ENCODE results near the gene CXCL6.

CXCL6 gene

DNA sequence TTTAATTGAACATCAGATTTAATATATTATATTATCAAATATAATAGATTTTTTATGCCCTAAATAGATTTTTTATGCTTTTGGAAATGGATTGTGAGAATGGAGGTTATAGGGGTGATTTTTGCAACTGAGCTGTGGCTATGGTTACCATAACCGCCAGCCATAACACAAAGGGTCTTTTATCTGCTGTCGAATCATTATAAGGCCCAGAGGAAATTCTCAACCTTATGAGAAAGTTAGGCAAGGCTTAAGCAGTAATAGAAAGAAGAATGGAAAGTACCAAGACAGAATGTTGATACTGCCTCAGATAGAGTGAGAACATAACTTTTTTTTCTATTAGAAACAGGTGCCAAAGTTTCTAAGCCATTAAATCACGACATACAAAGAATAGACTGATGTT is 26.3 kb upstream of the CXCL6 start:
- Mint-ChIP-seq H3K4me1 (no peaks in the 10 kb centered on the region), H3K27ac (no peak overlapping the region), H3K9me3 (no peaks in the 10 kb centered on the region), H3K27me3 (ENCODE audit: low read depth, poor library complexity) (peaks cover 9% of the 10 kb centered on the region), H3K4me3 (no peak overlapping the region), H3K36me3 (ENCODE audit: low read depth) (no peaks in the 10 kb centered on the region)
- TF ChIP-seq, protein P1, sequence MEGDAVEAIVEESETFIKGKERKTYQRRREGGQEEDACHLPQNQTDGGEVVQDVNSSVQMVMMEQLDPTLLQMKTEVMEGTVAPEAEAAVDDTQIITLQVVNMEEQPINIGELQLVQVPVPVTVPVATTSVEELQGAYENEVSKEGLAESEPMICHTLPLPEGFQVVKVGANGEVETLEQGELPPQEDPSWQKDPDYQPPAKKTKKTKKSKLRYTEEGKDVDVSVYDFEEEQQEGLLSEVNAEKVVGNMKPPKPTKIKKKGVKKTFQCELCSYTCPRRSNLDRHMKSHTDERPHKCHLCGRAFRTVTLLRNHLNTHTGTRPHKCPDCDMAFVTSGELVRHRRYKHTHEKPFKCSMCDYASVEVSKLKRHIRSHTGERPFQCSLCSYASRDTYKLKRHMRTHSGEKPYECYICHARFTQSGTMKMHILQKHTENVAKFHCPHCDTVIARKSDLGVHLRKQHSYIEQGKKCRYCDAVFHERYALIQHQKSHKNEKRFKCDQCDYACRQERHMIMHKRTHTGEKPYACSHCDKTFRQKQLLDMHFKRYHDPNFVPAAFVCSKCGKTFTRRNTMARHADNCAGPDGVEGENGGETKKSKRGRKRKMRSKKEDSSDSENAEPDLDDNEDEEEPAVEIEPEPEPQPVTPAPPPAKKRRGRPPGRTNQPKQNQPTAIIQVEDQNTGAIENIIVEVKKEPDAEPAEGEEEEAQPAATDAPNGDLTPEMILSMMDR (IDR thresholded peaks at IDR 0.05), result no peak
- no peak for DNase-seq

DNA sequence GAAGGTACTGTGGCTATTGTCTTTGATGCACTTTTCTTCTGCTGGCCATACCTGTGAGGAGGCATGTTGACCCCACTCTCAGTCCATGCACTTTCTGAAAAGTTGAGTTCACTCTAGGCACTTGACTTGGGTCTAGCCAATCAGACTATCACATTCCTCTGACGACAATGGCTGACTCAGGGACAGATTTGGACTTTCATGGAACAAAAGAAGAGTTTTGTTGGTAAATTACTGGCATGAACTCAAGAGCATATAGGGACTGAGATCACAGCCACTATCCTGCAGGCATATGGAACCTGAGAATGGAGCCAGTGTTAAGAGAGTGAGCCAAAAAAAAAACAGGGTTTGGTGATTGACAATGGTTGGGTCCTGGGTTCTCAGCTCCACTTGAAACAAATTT is 24.6 kb upstream of the CXCL6 start:
- H3K27ac Mint-ChIP-seq, result no peak overlapping the region

DNA sequence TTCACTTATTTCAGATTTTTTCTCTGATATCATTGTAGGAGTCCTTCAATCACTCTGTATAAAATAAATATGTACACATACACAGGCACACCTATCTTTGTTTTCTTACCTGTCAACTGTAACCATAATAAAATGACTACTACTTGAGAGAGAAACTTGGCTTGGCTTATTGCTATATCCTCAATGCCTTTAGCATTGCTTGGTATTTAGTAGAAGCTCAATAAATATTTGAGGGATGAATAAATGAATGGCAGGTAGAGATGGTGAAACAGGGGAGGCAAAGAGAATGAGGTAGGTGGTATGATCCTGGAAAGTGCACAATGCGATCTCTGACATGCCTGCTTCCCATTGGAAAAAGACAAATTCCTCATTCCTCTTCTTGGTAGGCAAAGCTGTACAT is 21.8 kb upstream of the CXCL6 start:
- Mint-ChIP-seq H3K9me3 (no peaks in the 10 kb centered on the region), H3K36me3 (ENCODE audit: low read depth) (no peaks in the 10 kb centered on the region)

More for the DNA sequence above, 24.6 kb upstream of the CXCL6 start:
- Mint-ChIP-seq H3K27me3 (ENCODE audit: low read depth, poor library complexity) (peaks cover 5% of the 10 kb centered on the region), H3K9me3 (no peaks in the 10 kb centered on the region), H3K36me3 (ENCODE audit: low read depth) (no peaks in the 10 kb centered on the region), H3K4me1 (no peaks in the 10 kb centered on the region), H3K4me3 (no peak overlapping the region)
- TF ChIP-seq, protein P1 (IDR thresholded peaks at IDR 0.05), result no peak
- DNase-seq, result no peak

DNA sequence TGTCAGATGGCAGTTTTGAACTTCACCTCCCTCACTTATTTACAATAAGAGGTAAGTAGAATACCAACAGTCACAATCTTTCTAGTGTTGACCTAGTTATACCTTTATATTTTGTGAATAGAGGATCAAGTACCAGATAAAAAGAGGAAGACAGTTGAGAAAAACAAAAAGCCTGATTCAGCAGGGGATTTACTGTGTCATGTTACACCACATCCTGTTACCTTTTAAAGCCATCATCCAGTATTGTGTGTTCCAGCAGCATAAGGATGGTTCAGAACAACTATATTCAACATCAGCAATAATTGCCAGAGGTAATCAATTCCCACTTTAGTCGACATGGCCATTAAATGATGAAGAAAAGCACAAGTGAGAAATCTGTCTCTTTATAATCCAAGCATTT is 21.3 kb upstream of the CXCL6 start:
- H3K27ac Mint-ChIP-seq, result no peak overlapping the region
- no peaks in the 10 kb centered on the region for H3K36me3 Mint-ChIP-seq (ENCODE audit: low read depth)
- no peak overlapping the region for H3K4me3 Mint-ChIP-seq
- peaks cover 5% of the 10 kb centered on the region for H3K27me3 Mint-ChIP-seq (ENCODE audit: low read depth, poor library complexity)
- TF ChIP-seq, protein P1 (IDR thresholded peaks at IDR 0.05), result no peak
- no peaks in the 10 kb centered on the region for H3K9me3 Mint-ChIP-seq
- no peaks in the 10 kb centered on the region for H3K4me1 Mint-ChIP-seq
- no peak for DNase-seq

More for the DNA sequence above, 21.8 kb upstream of the CXCL6 start:
- no peak for DNase-seq
- TF ChIP-seq, protein P1 (IDR thresholded peaks at IDR 0.05), result no peak
- peaks cover 5% of the 10 kb centered on the region for H3K27me3 Mint-ChIP-seq (ENCODE audit: low read depth, poor library complexity)
- H3K4me3 Mint-ChIP-seq, result no peak overlapping the region
- H3K27ac Mint-ChIP-seq, result no peak overlapping the region
- H3K4me1 Mint-ChIP-seq, result no peaks in the 10 kb centered on the region

DNA sequence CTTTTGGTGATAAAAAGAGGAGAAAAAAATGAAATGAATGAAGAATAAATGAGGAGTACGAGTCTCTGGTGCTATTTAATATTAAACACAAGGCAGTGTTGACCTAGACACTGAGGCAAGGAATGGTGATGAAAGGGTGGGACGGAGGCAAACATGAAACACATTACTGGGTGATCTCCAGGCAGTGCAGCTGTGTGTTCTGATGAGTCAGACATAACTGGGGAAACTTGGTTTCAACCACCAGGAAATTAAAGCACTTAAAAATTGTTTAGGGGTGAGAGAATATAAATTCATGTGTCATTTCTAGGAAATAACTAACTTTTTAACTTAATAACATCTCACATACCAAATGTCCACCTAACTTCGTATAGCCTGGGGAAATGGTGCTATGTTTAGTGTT is 19.7 kb upstream of the CXCL6 start:
- no peak for DNase-seq
- H3K36me3 Mint-ChIP-seq (ENCODE audit: low read depth), result no peaks in the 10 kb centered on the region
- H3K9me3 Mint-ChIP-seq, result no peaks in the 10 kb centered on the region
- H3K27me3 Mint-ChIP-seq (ENCODE audit: low read depth, poor library complexity), result peaks cover 5% of the 10 kb centered on the region
- no peak overlapping the region for H3K4me3 Mint-ChIP-seq
- H3K4me1 Mint-ChIP-seq, result no peaks in the 10 kb centered on the region
- H3K27ac Mint-ChIP-seq, result no peak overlapping the region
- TF ChIP-seq, protein P1 (IDR thresholded peaks at IDR 0.05), result no peak

DNA sequence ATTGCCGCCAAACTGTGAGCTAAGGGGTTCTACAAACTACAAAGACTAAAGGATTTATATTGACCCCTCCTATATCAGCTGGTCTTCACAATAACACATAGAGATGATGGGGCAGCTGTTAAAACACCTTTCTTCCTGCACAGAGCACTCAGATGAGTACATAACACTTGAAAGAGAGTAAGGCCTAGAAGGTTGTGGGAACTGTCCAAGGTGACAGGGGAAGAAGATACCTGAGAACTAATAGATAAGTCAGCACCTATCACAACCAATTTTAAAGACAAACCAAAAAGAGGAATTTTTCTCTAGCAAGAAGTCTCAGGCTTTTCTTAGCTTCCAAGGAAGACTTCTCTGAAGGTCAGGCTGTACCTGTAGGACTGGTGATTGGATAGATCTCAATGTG is 19.1 kb upstream of the CXCL6 start:
- H3K4me3 Mint-ChIP-seq, result no peak overlapping the region
- TF ChIP-seq, protein P1 (IDR thresholded peaks at IDR 0.05), result no peak
- no peak overlapping the region for H3K27ac Mint-ChIP-seq
- H3K9me3 Mint-ChIP-seq, result no peaks in the 10 kb centered on the region
- no peaks in the 10 kb centered on the region for H3K4me1 Mint-ChIP-seq
- no peak for DNase-seq
- no peaks in the 10 kb centered on the region for H3K36me3 Mint-ChIP-seq (ENCODE audit: low read depth)
- peaks cover 5% of the 10 kb centered on the region for H3K27me3 Mint-ChIP-seq (ENCODE audit: low read depth, poor library complexity)
